T-helper 17 cell (primary cell): Measurements from ENCODE around the gene POLL. TPM values are rescaled to one million over a fixed set of nuclear protein-coding genes. Genes with fewer than 3 reads are reported as not detected.
A peak's percentile ranks its signal among the peaks of the same experiment; 100 is the strongest.
"Not testable (repeated sequence)": the region's sequence is repeated elsewhere in the genome, so short reads cannot be mapped to it uniquely, and the experiment has no call there.

Source experiments
- ATAC-seq: fragments of 150-1000 bp; cut with Tn5 transposase; 2 replicates; pipeline ENCODE4 v1.10.0; 2021; ENCODE audit warnings: mild to moderate bottlenecking, moderate library complexity
- DNase-seq, 3 donors: peaks; one replicate each; pipeline versions ENCODE4 v3.0.0 to v3.0.0-alpha.2; 2020 to 2021
- H3K9me3 ChIP-seq: one replicate; pipeline ENCODE4 v1.7.0; 2013; ENCODE audit warnings: low read length, mild to moderate bottlenecking; ENCODE audit not compliant: control insufficient read depth, poor library complexity, severe bottlenecking
- H3K27ac Mint-ChIP-seq: one replicate; pipeline ENCODE4 v1.8.0; 2022; ENCODE audit warnings: mild to moderate bottlenecking, moderate library complexity, mixed read lengths
- H3K27me3 Mint-ChIP-seq: one replicate; pipeline ENCODE4 v1.8.0; 2022; ENCODE audit warnings: mixed read lengths
- H3K36me3 Mint-ChIP-seq: one replicate; pipeline ENCODE4 v1.8.0; 2022; ENCODE audit warnings: low read depth, mixed read lengths
- H3K4me1 Mint-ChIP-seq: one replicate; pipeline ENCODE4 v1.8.0; 2022; ENCODE audit warnings: mild to moderate bottlenecking, mixed read lengths
- H3K4me3 Mint-ChIP-seq: one replicate; pipeline ENCODE4 v1.8.0; 2022; ENCODE audit warnings: mild to moderate bottlenecking, moderate library complexity, mixed read lengths
- total RNA-seq, 4 donors: library from RNA in 2 of 4; stranded (reverse) in 2 of 4; gene quantifications; one replicate each; pipeline ENCODE4 v1.2.3 and lab custom pipeline; 2022 to 2026

POLL gene
- 10 to 100 TPM; 25.3 to 30.9 TPM for total RNA-seq
- total RNA-seq (lab: John Stamatoyannopoulos, UW): 23.6 to 25.5 reads per million in 2 donors

DNA sequence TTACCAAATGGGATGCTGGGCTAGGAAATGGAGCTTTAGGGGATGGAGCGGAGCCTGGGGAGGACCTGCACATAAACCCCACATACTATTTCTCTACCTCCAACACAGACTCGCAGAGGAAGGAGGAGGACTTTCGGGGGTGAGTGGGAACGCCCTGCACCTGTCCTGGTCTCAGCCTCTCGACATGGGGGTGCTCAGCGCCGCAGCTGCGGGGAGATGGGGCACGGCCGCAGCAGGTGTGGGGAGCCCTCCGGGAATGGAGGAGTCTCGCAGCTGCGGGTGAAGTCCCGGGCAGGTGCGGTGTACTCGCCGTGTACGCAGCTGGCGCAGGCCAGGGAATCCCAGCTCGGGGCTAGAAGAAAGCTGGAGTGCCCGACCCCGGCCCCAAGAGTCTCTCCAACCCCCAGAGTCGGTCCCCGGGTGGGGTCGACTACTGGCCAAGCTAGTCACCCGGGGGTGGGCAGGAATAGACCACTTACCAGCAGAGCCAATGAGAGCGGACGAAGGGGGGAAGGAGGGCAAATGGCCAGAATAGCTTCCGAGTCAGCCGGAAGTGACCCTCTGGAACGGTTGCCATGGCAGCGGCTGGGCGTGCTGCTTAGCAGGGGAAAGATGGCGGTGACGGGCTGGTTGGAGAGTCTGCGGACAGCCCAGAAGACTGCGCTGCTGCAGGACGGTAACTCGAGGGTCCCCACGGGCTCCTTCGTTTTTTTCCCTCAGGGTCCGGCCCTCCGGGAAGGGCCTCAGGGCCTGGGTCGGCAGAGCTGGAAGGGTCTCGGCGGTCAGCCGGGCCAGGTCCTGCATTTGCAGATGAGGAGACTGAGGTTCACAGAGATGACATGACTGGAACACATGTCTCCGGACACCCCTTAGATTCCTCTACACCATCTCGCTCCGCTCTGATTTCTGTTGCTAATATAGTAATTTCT, at the start of gene POLL, which contains the start of gene DPCD:
Gene POLL, minus strand, starts transcription at position 533 of the 929 bp plus-strand sequence. CDS start 897 bp downstream, outside the sequence.
Gene DPCD, plus strand, starts transcription at position 597 of the 929 bp plus-strand sequence. Its CDS starts 16 bp downstream, at position 613.
- H3K4me3 Mint-ChIP-seq: peak within 1 kb of the TSS; percentile 96
- peak within 1 kb of the TSS; percentile 93 for H3K27ac Mint-ChIP-seq
- H3K27me3 Mint-ChIP-seq: no peaks in the 10 kb centered on the region
- peaks cover 25% of the 10 kb centered on the region for H3K4me1 Mint-ChIP-seq
- H3K36me3 Mint-ChIP-seq: no peaks in the 10 kb centered on the region
- DNase-seq (peak; percentile 64 to 74 (median 65)), ATAC-seq (peak; percentile 93)
- H3K9me3 ChIP-seq: no peaks in the 10 kb centered on the region

DNA sequence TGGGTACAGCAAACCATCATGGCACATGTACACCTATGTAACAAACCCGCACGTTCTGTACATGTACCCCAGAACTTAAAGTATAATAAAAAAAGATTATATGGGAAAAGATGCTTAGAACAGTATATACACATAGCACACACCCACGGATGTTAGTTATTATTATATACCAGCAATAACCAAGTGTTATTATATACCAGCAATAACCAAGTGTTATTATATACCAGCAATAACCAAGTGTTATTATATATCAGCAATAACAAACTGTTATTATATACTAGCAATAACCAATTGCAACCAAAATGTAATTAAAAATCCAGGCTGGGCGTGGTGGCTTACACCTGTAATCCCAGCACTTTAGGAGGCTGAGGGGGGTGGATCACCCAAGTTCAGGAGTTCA, 45.5 kb upstream of the POLL start:
- H3K27me3 Mint-ChIP-seq, H3K4me3 Mint-ChIP-seq, DNase-seq, H3K9me3 ChIP-seq, ATAC-seq, H3K27ac Mint-ChIP-seq, H3K36me3 Mint-ChIP-seq: not testable (repeated sequence)
- peaks cover 15% of the 10 kb centered on the region for H3K4me1 Mint-ChIP-seq

DNA sequence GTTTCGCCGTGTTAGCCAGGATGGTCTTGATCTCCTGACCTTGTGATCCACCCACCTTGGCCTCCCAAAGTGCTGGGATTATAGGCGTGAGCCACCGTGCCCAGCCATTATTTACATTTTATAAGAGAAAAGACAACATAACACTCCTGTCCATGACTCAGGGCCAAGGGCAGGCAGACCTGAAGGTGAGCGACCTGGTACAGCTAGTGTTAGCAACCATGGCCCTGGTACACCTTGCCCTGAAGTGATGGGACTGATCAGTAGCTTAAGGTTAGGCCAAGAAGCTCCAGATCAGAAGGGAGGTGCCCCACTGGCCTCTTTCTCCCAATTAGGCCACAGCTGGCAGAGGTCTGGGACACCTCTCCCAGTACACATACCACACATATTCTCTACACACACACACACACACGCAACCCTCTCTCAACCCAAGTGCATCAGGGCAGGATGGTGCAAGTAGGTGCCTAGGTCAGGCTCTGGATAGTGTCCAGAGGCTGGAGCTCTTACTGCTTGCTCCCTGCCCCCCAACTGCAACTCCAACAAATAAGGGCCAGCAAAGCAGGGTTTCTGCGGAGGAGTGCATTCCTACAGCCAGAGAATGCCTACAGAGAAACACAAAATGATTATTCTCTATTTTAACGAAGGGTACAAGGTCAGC, 43.9 kb upstream of the POLL start:
- no peak overlapping the region for H3K27ac Mint-ChIP-seq
- no peak for DNase-seq

GRCh38 chr10:101630633-101630920, 42.5 kb upstream of the POLL start:
- no peak overlapping the region for H3K4me3 Mint-ChIP-seq
- H3K36me3 Mint-ChIP-seq: peaks cover 2% of the 10 kb centered on the region
- no peaks in the 10 kb centered on the region for H3K9me3 ChIP-seq
- no peak for ATAC-seq
- peaks cover 17% of the 10 kb centered on the region for H3K4me1 Mint-ChIP-seq
- H3K27ac Mint-ChIP-seq: peak overlapping the region; percentile 1
- H3K27me3 Mint-ChIP-seq: no peaks in the 10 kb centered on the region
- no peak for DNase-seq

More for the DNA sequence above, 43.9 kb upstream of the POLL start:
- ATAC-seq: no peak
- peaks cover 2% of the 10 kb centered on the region for H3K36me3 Mint-ChIP-seq
- H3K27me3 Mint-ChIP-seq: no peaks in the 10 kb centered on the region
- no peak overlapping the region for H3K4me3 Mint-ChIP-seq
- H3K4me1 Mint-ChIP-seq: peaks cover 17% of the 10 kb centered on the region
- H3K9me3 ChIP-seq: no peaks in the 10 kb centered on the region

GRCh38 chr10:101629837-101630632, 42.0 kb upstream of the POLL start:
- Mint-ChIP-seq H3K27me3 (no peaks in the 10 kb centered on the region), H3K27ac (no peak overlapping the region), H3K36me3 (peaks cover 4% of the 10 kb centered on the region), H3K4me3 (no peak overlapping the region), H3K4me1 (peaks cover 18% of the 10 kb centered on the region)
- ATAC-seq: no peak
- H3K9me3 ChIP-seq: no peaks in the 10 kb centered on the region
- DNase-seq: no peak

- DNase-seq (no peak), ATAC-seq (no peak)
- Mint-ChIP-seq H3K36me3 (peaks cover 8% of the 10 kb centered on the region), H3K4me3 (no peak overlapping the region), H3K4me1 (peaks cover 16% of the 10 kb centered on the region), H3K27me3 (no peaks in the 10 kb centered on the region), H3K27ac (no peak overlapping the region)
- no peaks in the 10 kb centered on the region for H3K9me3 ChIP-seq
These were observed 37.9 kb upstream of the POLL start for GRCh38 chr10:101625821-101626412.

DNA sequence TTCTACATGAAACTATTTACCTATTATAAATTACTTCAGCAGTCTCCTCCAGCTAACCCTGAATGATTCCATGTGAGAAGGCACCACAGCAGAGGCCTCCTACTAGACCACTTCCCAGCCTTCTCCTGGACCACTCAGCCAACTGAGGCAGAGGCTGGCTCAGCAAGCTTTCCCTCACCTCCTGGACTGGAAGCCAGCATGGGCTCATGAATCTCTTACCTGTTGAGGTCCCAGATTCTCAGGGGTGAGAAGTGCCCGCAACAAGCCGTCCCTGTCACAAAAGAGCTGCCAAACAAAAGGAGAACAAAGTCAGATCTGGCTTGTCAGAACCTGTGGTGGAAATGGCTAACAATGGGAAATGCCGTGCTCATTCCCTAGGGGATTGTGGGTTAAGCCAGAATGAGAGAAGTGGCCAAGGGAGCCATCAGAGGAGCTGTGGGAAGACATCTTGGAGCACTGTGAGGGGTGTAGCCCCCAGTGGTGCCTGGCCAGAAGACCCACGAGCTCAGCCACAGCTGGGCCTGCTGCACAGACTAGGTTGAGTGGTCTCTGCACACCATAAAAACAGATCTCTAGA, 36.6 kb upstream of the POLL start:
- H3K4me1 Mint-ChIP-seq: peaks cover 10% of the 10 kb centered on the region
- no peak for DNase-seq
- H3K27ac Mint-ChIP-seq: peak overlapping the region; percentile 67
- H3K27me3 Mint-ChIP-seq: no peaks in the 10 kb centered on the region
- H3K36me3 Mint-ChIP-seq: peaks cover 6% of the 10 kb centered on the region
- ATAC-seq: no peak
- no peaks in the 10 kb centered on the region for H3K9me3 ChIP-seq
- no peak overlapping the region for H3K4me3 Mint-ChIP-seq

- Mint-ChIP-seq H3K27me3 (no peaks in the 10 kb centered on the region), H3K4me3 (no peak overlapping the region), H3K36me3 (peaks cover 6% of the 10 kb centered on the region), H3K27ac (no peak overlapping the region), H3K4me1 (peaks cover 8% of the 10 kb centered on the region)
- no peaks in the 10 kb centered on the region for H3K9me3 ChIP-seq
- DNase-seq: no peak
- no peak for ATAC-seq
These were observed 35.5 kb upstream of the POLL start for GRCh38 chr10:101623528-101623927.

DNA sequence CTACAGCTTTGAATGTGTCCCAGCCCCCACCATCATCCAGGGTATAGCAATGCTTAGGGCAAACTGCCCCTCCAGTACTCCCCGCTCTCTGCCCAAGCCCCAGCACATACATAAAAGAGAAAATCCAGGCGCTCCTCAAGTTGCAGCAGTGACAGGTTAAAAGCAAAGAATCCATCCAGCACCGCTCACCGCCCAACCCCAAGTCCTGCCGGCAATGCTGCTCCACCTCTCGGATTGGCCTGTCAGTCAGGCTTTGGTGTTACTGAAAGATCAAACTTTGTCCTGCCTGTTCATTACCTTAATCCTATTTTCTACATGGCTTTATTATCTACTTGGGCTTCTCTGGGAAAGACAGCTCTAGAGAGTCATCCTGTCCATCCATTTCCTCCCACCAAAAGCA, 31.9 kb upstream of the POLL start:
- H3K4me3 Mint-ChIP-seq: no peak overlapping the region
- no peak overlapping the region for H3K27ac Mint-ChIP-seq
- H3K36me3 Mint-ChIP-seq: peaks cover 8% of the 10 kb centered on the region
- DNase-seq (no peak), ATAC-seq (no peak)
- H3K27me3 Mint-ChIP-seq: no peaks in the 10 kb centered on the region
- peaks cover 7% of the 10 kb centered on the region for H3K4me1 Mint-ChIP-seq
- H3K9me3 ChIP-seq: no peaks in the 10 kb centered on the region

- Mint-ChIP-seq H3K27ac (peak overlapping the region; percentile 79), H3K4me1 (peaks cover 8% of the 10 kb centered on the region), H3K27me3 (no peaks in the 10 kb centered on the region), H3K36me3 (peaks cover 8% of the 10 kb centered on the region), H3K4me3 (no peak overlapping the region)
- DNase-seq (no peak), ATAC-seq (no peak)
- no peaks in the 10 kb centered on the region for H3K9me3 ChIP-seq
These were observed 30.8 kb upstream of the POLL start for GRCh38 chr10:101618871-101619270.

DNA sequence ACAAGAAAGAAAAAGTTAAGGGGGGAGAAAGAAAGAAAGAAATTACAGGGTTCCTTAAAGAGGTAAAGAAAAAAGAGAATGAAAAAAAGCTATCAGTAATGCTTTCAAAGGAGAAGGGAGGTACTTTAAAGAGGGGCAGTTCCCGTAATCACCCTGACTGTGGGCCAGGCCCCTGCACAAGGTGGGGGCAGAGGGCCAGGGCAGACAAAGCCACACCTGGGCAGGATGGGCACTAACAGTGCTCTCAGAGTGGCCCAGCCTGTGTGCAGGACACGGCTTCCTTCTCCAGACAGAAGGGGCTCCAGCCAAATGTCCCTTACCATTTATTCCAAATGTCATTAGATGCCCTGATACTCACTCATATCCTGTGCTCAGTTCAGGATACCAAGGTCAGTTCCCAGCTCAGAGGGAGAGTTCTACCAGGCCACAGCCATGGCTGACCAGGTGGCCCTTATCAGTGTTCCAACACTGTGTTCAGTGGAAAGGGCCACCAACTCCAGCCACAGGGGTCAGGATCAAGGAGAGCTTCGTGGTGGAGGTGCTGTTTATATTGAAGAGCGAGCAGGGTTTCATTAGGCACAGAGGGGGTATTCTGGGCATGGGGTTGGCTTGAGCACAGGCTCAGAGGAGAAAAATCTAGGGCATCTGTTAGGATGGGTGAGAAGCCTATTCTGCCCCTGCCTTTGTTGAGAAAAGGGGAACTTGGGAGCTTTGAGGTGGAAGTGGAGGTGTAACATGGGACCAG, 29.9 kb upstream of the POLL start:
- no peaks in the 10 kb centered on the region for H3K9me3 ChIP-seq
- DNase-seq: no peak
- Mint-ChIP-seq H3K4me1 (peaks cover 8% of the 10 kb centered on the region), H3K36me3 (peaks cover 8% of the 10 kb centered on the region), H3K27me3 (no peaks in the 10 kb centered on the region), H3K4me3 (no peak overlapping the region), H3K27ac (peak overlapping the region; percentile 79)
- ATAC-seq: no peak
